Stimulated activated memory B cell treated with anti-CD40 and anti-IgM and Interleukin-4, amounts not matched to agents 10 μg/mL and 1 μg/mL and 100 μg/mL, for 72 hours (primary cell): Measurements from ENCODE around the gene AFAP1.

Experiments
- ATAC-seq: fragments of 150-1000 bp; cut with Tn5 transposase; 2 replicates; pipeline ENCODE4 v1.10.0; 2021
- H3K27ac Mint-ChIP-seq: one replicate; pipeline ENCODE4 v1.8.0; 2022; ENCODE audit warnings: mild to moderate bottlenecking, mixed read lengths
- H3K27me3 Mint-ChIP-seq: one replicate; pipeline ENCODE4 v1.8.0; 2022; ENCODE audit warnings: mixed read lengths
- H3K36me3 Mint-ChIP-seq: one replicate; pipeline ENCODE4 v1.8.0; 2022; ENCODE audit warnings: mixed read lengths
- H3K4me1 Mint-ChIP-seq: one replicate; pipeline ENCODE4 v1.8.0; 2022; ENCODE audit warnings: mixed read lengths
- H3K4me3 Mint-ChIP-seq: one replicate; pipeline ENCODE4 v1.8.0; 2022; ENCODE audit warnings: mild to moderate bottlenecking, moderate library complexity, mixed read lengths
- H3K9me3 Mint-ChIP-seq: one replicate; pipeline ENCODE4 v1.8.0; 2022; ENCODE audit warnings: mixed read lengths

AFAP1 gene

DNA sequence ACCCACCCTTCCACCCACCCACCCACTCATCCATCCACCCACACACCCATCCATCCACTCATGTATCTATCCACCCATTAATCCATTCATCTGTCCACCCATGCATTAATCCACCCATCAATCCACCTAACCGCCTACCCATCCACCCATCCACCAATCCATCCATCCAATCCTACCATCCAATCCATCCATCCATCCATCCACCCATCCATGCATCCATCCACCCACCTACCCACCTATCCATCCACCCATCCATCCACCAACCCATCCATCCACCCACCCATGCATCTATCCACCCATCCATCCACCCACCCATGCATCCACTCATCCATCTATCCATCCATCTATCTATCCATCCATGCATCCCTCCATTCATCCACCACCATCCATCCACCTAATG lies 34.8 kb upstream of the AFAP1 start:
- no peak overlapping the region for H3K4me3 Mint-ChIP-seq
- peaks cover 17% of the 10 kb centered on the region for H3K4me1 Mint-ChIP-seq
- ATAC-seq, result no peak
- H3K27ac Mint-ChIP-seq, result no peak overlapping the region
- H3K36me3 Mint-ChIP-seq, result peaks cover 24% of the 10 kb centered on the region
- peaks cover 8% of the 10 kb centered on the region for H3K9me3 Mint-ChIP-seq
- peaks cover 9% of the 10 kb centered on the region for H3K27me3 Mint-ChIP-seq

DNA sequence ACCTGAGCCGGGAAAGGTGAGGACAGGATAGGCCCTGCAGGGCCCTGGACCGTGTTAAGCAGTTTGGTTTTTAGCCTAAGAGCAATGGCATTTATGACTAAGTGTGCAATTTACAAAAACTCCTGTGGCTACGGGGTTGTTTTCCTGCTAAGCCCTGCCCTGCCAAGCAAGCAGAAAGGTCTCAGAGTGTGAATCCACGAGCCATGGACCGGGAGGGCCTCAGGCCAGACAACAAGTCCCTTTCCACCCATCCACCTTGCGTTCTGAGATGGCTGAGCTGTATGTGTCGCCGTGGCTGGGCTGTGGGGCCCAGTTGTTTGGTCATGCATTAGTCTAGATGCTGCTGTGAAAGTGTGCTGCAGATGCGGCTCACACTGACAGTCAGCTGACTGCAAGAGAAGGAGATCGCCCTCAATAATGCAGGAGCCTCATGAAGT lies 33.9 kb upstream of the AFAP1 start:
- Mint-ChIP-seq H3K36me3 (peaks cover 24% of the 10 kb centered on the region), H3K4me1 (peaks cover 17% of the 10 kb centered on the region), H3K27ac (peak overlapping the region; percentile 2), H3K27me3 (peaks cover 9% of the 10 kb centered on the region), H3K9me3 (peaks cover 8% of the 10 kb centered on the region), H3K4me3 (no peak overlapping the region)
- peak; percentile 28 for ATAC-seq

DNA sequence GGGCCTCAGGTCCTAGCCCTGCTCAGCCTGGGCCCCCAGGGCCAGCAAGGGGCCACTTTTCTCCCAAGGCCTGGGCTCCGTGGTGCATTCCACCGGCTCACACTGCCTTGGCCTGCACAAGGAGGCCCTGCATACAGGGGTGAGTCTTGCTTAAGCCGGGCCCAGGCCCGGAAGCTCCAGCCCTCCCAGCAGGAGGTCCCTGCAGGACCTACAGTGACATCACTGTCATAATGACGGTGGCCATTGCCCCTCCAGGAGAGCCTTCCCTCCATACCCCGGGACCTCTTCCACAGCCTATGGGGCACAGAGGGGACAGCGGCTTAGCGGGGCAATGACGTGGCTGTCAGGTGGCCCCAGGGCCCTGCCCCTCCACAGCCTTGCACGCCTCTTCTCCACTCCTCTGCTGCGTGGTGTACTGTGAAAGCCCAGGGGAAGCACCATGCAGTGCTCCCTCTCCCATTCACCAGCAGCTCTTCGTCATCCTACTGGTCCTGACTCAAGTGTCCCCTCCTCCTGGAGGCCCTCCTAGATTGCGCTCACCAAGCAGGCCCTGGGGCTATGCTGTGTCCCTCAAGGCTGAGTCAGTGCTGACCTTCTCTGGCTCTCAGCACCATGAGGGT lies 32.3 kb upstream of the AFAP1 start:
- no peak overlapping the region for H3K4me3 Mint-ChIP-seq
- peaks cover 5% of the 10 kb centered on the region for H3K9me3 Mint-ChIP-seq
- H3K27me3 Mint-ChIP-seq, result peaks cover 9% of the 10 kb centered on the region
- H3K4me1 Mint-ChIP-seq, result peaks cover 11% of the 10 kb centered on the region
- peak overlapping the region; percentile 2 for H3K27ac Mint-ChIP-seq
- H3K36me3 Mint-ChIP-seq, result peaks cover 21% of the 10 kb centered on the region
- no peak for ATAC-seq

DNA sequence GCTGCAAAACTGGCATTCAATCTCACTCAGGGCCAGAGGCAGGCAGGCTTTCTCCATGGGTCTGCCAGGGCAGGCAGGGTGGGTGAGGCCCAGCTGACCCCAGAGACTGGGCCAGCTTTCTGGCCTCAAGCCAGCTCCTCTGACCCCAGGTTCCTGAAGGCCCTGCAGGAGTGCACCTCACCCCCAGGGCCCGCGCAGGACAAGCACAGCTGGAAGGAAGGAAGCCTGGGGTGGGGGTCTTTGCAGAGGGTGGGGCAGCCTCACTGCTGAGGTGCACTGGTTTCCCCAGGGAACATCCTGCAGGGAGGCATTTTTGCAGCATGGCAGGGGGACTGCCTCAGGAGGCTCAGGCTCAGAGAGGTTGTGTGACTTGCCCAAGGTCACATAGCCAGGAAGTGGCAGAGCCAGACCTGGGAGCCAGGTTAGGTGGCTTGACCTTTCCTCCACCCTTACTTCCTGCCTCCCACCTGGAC lies 31.5 kb upstream of the AFAP1 start:
- Mint-ChIP-seq H3K4me3 (no peak overlapping the region), H3K4me1 (peaks cover 11% of the 10 kb centered on the region), H3K27ac (no peak overlapping the region), H3K9me3 (no peaks in the 10 kb centered on the region), H3K27me3 (peaks cover 9% of the 10 kb centered on the region), H3K36me3 (peaks cover 13% of the 10 kb centered on the region)
- no peak for ATAC-seq

DNA sequence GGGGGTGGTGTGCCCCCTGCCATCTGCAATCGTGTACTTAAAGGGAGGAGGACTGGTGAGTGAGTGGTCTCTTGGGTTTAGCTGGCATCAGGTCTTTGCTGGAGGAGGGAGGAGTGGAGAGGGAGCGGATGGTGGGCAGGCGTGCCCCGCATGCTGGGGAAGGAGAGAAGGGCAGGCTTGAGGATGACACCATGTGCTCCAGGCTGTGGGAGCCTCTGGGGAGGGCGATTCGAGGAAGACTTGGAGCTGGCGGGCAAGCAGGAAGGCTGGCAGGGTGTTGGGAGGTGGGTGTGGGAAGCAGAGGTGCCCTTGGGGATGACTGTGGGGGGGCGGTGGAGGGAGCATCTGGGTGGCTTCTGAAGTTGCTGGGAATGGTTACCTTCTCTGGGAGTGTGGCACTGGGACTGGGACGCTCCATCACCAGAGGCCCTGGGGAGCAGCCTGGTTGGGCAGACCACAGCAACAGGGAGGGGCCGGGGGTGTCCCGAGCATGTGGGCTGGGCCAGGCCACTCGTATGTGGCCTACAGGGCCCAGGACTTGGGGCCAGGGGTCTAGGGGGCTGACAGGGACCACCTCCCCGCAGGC lies 30.8 kb upstream of the AFAP1 start:
- no peak for ATAC-seq
- Mint-ChIP-seq H3K4me1 (peaks cover 11% of the 10 kb centered on the region), H3K27ac (peak overlapping the region; percentile 73), H3K9me3 (no peaks in the 10 kb centered on the region), H3K36me3 (peaks cover 7% of the 10 kb centered on the region), H3K27me3 (peaks cover 9% of the 10 kb centered on the region), H3K4me3 (peak overlapping the region; percentile 66)

DNA sequence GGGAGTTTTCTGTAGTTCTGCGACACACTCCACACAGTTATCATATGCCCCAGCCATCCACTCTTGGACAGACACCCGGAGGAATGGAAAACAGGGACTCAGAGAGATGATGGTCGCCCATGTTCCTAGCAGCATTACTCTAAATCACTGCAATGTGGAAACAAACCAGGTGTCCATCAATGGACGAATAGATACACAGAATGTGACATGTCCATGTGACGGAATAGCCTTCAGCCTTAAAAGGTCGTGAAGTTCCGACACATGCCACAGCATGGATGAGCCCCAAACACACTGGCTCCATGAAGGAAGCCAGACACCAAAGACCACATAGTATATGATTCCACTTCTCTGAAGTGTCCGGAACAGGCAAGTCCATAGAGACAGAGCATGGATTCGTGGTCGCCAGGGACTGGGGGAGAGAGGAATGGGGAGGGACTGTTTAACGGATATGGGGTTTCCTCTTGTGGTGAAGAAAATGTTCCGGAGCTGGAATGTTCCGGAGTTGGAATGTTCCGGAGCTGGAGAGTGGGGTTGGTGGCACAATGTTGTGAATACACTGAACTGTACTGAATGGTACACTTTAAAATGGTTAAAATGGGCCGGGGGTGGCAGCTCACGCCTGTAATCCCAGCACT lies 28.7 kb upstream of the AFAP1 start:
- Mint-ChIP-seq H3K27me3 (peaks cover 9% of the 10 kb centered on the region), H3K36me3 (peaks cover 5% of the 10 kb centered on the region), H3K27ac (no peak overlapping the region), H3K9me3 (no peaks in the 10 kb centered on the region), H3K4me3 (no peak overlapping the region), H3K4me1 (peaks cover 11% of the 10 kb centered on the region)
- no peak for ATAC-seq

DNA sequence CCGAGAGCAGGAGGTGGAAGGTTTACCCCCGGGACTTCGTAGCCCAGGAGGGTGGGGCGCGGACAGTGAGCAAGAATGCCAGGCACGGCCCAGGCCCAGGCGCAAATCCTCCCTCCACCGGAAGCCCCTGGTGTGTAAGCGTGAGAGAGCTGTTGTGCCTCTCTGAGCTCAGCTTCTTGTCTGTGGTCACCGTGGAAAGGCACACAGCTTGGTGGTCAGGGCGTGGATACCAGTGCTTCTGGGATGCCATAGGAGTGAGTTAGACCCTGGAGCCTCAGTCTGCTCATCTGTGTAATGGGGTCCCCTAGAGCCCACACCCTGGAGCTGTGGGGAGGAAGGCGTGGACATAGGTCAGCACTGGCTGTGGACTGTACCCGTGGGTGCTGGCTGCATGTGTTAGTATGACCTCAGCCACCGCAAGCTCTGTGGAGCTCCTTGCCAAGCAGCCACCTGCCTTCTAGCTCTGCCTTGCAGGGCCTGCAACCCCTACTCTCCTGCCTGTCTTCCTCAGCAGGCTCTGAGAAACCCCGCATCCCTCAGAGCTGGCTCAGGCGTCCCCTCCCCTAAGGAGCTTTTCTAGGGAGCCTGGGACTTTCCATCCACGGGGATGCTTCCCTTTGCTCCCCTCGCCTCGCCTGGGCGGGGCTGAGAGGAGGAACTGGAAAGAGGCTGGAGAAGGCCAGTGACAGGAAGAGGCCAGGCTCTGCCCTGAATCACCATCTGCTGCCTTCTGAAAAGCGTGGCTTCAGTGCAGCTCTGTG lies 28.0 kb upstream of the AFAP1 start:
- H3K36me3 Mint-ChIP-seq, result peaks cover 5% of the 10 kb centered on the region
- no peak for ATAC-seq
- H3K27me3 Mint-ChIP-seq, result peaks cover 11% of the 10 kb centered on the region
- no peak overlapping the region for H3K4me3 Mint-ChIP-seq
- H3K9me3 Mint-ChIP-seq, result no peaks in the 10 kb centered on the region
- H3K27ac Mint-ChIP-seq, result no peak overlapping the region
- peaks cover 11% of the 10 kb centered on the region for H3K4me1 Mint-ChIP-seq

DNA sequence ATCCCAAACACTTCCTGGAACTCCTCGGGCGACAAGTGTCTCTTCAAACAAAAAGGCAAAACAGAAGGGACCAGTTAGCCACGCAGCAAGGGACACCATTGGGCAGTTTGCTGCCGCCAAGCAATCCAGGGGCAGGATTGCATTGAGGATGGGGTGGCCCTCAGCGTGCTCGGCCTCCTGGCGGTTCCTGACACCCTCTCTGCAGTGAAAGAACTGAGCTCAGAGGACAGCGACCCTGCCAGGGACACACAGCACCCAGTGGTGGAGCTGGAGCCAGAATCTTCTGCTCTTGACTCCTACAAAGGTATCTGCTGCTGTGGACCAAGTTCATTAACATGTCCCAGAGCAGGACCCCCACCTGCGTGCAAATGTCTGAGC lies 27.4 kb upstream of the AFAP1 start:
- Mint-ChIP-seq H3K9me3 (no peaks in the 10 kb centered on the region), H3K27me3 (peaks cover 10% of the 10 kb centered on the region), H3K27ac (no peak overlapping the region), H3K36me3 (peaks cover 5% of the 10 kb centered on the region), H3K4me1 (peaks cover 11% of the 10 kb centered on the region), H3K4me3 (no peak overlapping the region)
- no peak for ATAC-seq

DNA sequence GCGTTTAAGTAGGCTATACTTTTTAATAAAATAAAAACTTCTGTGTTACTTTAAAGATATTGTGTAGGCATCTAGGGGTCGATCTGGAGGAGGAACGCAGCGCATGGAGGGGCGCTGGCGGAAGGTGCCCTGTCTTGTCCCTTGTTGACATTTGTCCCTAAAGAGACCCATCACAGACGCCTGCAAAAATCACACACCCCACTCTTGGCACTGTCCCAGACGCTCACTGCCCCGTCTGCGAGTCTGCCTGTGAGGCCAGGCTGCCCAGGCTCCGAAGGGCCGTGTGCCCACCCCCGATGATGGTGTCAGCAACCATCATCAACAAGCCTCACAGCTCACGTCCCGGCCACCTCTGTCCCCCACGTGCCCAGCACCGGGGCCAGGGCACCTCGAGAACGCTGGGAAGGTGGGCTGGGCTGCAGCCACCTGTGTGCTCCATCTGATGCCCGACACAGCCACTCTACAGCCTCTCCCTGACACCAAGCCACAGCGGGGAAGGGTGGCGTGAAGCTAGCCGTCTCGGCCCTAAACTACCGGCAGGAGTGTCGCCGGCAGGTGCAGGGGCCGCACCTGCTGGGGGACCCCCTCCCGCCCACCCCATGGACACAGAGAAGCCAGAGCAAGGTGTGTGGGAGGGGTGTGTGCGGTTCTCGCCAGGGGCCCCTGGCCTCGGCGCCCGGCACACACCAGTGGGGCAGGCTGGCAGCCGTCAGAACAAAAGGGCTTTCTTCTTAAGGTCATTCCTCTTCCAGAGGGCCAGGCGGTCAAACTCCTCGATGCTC lies 26.8 kb upstream of the AFAP1 start:
- Mint-ChIP-seq H3K27me3 (peaks cover 10% of the 10 kb centered on the region), H3K9me3 (no peaks in the 10 kb centered on the region), H3K36me3 (peaks cover 5% of the 10 kb centered on the region), H3K4me1 (peaks cover 11% of the 10 kb centered on the region), H3K27ac (no peak overlapping the region), H3K4me3 (no peak overlapping the region)
- no peak for ATAC-seq

DNA sequence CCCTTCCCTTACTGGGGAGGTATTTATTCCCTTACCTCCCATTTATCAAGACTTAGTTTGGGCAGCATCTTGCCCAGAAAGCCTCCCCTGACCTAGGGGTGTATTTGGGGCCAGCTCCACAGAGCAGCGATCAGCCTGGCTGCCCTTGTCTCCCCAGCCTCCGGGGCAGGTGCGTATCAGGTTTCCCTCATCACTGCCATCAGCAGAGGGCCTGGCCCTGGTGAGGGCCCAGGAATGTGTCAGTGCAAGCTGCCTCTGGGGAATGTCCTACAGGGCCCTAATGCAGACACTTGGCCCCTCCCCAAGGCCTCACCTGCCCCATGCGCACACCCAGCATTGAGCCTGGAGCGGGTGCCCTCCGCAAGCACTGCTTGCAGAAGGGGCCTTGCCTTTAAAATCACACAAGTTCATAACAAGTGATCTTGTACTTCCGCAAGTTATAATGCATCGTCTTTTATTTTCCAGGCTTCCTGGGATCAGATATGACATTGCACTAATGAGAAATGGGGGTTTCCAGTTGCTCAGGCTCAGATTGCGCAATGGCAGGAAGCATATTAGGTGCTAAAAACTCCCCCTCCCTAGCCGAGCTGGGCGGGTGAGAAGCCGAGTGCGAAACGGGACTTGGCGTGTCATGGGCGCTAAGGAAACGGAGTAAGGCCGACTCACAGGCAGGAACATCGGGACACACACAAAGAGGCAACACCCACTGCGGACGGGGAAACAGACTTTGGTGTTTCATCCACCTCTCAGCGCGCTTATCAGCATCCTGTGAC lies 25.4 kb upstream of the AFAP1 start:
- Mint-ChIP-seq H3K9me3 (no peaks in the 10 kb centered on the region), H3K27ac (no peak overlapping the region), H3K4me3 (no peak overlapping the region), H3K36me3 (peaks cover 2% of the 10 kb centered on the region), H3K27me3 (peaks cover 13% of the 10 kb centered on the region), H3K4me1 (peaks cover 17% of the 10 kb centered on the region)
- no peak for ATAC-seq

DNA sequence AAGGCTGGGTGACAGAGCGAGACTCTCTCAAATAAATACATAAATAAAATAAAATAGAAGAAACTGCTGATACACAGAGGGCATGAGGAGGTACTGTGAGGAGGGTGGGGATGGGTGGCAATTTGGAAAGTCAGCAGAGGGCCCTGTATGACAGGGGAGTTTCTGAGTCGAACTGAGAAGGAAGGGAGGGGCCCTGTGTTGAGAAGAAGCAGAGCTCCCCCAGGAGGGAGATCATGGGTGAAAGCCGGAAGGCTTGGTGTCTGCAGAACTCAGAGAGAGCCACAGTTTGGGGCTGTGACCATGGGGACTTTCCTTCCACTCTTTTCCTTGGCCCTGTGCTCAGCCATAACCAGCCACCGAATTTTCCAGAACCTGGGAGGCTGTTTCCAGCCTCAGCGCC lies 24.8 kb upstream of the AFAP1 start:
- no peak overlapping the region for H3K27ac Mint-ChIP-seq
- no peaks in the 10 kb centered on the region for H3K9me3 Mint-ChIP-seq
- peaks cover 11% of the 10 kb centered on the region for H3K4me1 Mint-ChIP-seq
- H3K4me3 Mint-ChIP-seq, result no peak overlapping the region
- no peak for ATAC-seq
- no peaks in the 10 kb centered on the region for H3K36me3 Mint-ChIP-seq
- H3K27me3 Mint-ChIP-seq, result peaks cover 19% of the 10 kb centered on the region

DNA sequence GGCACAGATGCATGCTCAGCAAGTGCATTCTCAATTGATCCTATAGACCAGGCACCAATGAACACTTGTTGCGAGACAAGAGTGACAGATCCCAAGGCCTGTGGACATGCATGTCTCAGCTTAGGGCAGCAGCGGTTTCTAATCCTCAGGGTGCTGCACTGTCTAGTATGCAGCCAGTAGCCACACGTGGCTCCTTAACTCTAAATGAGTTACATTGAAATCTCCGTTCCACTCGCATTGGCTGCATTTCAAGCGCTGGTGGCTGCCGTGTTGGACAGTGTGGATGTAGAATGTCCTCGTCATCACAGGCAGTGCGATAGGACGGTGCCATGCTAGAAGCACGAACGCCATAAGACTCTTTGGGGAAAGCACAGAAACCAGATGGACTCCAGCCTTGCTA lies 24.0 kb upstream of the AFAP1 start:
- no peak overlapping the region for H3K4me3 Mint-ChIP-seq
- H3K27me3 Mint-ChIP-seq, result peaks cover 27% of the 10 kb centered on the region
- ATAC-seq, result no peak
- H3K27ac Mint-ChIP-seq, result no peak overlapping the region
- peaks cover 11% of the 10 kb centered on the region for H3K4me1 Mint-ChIP-seq
- H3K36me3 Mint-ChIP-seq, result no peaks in the 10 kb centered on the region
- no peaks in the 10 kb centered on the region for H3K9me3 Mint-ChIP-seq

DNA sequence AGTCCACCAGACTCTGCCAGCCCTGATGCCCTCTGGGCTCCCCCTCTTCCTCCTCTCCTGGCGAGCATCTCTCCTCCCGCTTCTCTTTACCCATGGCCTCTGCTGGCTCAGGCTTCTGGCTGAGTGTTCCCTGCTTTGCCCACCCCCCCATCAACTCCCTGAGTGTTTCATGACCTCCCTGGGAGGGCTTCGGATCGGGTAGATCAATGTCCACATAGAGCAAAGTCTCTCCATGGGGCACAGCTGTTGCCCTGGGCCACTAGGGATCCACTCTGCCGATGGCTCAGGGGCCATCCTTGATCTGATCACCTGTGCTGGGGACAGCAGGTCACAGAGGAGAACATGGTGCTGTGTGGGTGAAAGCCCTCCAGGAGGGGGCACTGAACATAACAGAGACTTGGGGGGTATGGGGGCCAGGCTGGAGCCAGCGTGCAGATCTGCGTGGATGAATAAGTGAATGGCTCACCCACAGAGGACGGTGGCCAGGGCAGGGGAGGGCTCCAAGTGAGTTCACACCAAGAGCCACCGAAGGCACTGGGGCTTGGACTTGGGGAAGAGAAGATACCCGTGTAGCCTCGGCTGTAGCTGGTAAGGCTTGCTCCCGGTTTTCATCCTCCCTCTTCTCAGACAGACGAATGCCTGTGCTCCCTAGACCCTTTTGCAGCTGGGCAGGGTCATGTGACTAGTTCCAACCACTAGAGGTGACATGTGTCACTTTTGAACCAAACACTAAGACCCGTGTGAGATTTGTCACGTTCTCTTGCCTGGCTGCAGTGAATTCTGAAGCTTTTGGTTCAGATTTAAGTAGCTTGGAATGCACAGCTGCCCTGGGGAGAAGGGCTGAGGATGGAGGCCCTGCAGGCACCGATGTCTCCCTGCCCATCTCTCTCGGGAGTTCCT lies 23.2 kb upstream of the AFAP1 start:
- Mint-ChIP-seq H3K27me3 (peaks cover 35% of the 10 kb centered on the region), H3K4me1 (peaks cover 11% of the 10 kb centered on the region), H3K4me3 (no peak overlapping the region), H3K9me3 (no peaks in the 10 kb centered on the region), H3K36me3 (no peaks in the 10 kb centered on the region), H3K27ac (no peak overlapping the region)
- no peak for ATAC-seq
